Superior temporal gyrus (tissue), 1 donor: ENCODE measurements around the gene RPS27L.

Experiments
- DNase-seq: peaks from one replicate; pipeline ENCODE4 v3.0.0-alpha.2; 2016; ENCODE audit errors: extremely low spot score

Gene RPS27L

DNA sequence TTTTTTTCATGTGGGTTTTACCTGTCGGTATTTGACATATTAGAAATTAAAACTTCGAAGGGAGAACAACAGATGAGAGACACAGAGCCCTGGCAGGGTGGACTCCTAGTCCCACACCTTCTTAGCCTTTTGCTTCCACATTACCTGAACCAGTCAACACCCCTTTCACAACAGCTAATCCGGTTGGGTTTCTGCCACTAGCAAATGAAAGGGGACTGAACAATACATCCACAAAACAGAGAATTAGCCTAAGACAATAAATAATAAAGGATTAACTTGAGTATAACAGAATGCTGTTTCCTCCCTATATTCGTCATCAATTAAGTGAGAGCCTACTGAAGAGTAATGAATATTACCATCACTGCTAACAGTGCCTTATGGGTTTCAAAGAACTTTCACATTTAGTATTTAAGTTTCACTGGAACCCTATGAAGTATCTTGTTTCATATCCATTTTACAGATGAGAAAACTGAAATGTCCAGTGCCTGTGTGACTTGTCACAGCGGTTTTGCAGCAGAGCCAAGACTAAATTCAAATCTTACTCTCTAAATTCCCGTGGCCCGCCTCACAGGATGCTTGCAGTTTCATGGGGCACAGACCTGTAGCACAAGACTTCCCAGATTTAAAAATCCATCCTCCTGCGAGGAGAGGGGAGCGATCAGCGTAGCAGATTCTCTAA is 31.1 kb upstream of the RPS27L start:
- peak; percentile 56 for DNase-seq

DNA sequence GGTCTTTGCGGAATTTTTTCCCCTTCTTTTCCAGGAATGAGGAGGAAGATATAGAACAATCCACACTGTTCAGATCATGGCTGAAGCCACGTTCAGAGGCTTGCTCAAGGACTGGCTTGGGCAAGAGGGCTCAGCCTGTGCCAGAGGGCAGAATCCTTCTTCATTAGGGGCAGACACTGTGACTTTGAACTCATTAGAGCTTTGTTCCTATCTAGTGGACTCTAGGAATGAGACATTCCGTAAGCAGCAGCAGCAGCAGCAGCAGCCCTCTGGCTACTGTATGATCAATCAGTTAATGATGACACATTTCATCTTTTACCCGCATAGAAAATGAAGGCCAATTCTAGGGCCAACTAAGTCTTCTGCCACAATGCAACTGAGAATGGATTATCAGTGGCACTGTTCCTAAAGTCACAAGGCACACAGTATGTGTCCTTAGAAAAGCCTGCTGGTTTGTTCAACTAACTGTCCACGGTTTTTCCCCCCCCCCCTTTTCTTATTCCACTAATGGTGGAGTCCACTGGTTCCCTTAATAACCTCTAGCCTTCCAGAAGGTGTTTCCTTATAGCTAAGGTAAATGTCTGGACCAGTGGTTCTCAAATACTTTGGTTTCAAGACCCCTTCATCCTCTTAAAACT is 30.4 kb upstream of the RPS27L start:
- DNase-seq, result no peak

DNA sequence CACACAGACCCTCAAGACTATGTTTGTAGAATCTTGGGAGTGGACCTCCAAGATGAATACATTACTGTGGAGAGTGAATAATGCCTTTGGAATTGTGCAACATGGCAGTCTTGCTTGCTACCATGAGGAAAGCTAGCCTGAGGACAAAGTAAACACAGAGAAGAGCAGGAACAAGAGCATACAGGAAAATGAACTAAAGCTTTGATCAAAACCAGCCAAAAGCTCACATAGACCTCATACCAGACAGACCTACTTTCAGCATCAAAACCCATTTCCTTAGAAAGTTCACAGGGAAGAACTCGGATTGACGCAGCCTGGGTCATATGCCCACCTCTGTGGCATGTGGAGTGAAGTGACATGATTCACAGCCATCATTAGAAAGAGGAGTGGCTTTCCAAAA is 28.8 kb upstream of the RPS27L start:
- no peak for DNase-seq

GRCh38 chr15:63185206-63185605 is 27.9 kb upstream of the RPS27L start:
- no peak for DNase-seq

- DNase-seq, result no peak
These were observed 24.4 kb upstream of the RPS27L start for GRCh38 chr15:63181648-63182047.

GRCh38 chr15:63180746-63181145 is 23.5 kb upstream of the RPS27L start:
- no peak for DNase-seq

DNA sequence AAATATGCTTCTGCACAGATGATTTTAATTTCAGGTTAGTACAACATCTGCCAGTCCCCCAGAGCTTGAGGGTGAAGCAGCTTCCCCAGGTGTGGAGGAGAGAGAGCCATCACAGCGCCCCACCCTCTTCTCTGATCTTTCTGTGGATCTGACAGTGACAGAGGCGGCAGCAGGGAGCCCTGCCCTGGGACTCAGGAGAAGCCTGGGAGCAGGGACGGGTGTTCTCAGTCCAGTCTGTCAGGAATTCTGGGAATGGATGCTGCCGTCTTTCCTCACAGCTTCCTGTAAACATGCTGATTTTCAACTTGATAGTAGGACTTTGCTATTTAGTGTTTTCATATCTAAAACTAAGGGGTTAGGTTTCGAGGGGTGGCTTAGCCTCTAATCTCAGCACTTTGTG is 20.8 kb upstream of the RPS27L start:
- DNase-seq, result no peak

DNA sequence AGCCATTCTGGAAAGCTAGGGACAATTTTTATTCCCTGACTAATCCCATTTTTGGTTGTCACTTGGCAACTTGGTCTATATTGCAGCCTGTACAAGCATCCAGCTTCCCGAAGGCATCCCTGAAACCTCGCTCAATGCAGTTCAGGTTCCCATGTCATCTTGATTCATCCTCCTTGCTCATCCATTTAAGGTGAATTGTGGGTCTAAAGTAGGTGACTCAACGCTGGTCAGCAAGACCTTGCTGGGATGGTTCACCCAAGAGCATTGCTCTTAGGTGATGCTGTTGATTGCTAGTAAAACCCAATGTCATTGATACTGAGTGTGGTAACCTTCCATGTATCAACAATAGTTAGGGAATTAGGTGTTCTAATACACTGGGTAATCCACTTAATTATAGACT is 19.0 kb upstream of the RPS27L start:
- no peak for DNase-seq

DNA sequence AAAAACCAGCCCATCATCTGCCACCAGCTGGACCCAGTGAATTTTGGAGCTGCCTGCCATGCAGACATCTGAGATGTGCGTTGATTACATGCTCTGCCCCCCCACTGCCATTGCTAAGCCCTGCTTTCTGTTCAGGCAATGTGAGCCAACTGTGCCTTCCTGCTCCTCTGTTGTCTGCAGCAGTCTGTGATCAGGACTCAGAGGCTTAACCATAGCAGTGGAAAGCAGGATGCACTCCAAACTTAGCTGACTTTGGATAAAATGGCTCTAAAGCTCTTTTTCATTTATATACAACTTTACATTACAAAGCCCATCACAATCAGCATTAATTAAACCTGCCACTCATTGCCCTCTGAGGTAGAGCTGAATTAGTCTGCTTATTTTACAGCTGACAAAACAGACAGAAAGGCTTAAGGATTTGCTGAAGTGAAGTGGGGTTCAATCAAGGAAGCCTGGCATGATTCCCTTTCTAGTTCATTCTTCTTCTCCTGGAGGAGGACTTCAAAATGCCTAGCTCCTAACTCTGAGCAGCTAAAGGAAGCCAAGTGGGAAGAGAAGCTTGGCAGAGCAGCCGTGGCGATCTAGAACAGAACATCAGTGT is 15.7 kb upstream of the RPS27L start:
- DNase-seq, result peak; percentile 60

DNA sequence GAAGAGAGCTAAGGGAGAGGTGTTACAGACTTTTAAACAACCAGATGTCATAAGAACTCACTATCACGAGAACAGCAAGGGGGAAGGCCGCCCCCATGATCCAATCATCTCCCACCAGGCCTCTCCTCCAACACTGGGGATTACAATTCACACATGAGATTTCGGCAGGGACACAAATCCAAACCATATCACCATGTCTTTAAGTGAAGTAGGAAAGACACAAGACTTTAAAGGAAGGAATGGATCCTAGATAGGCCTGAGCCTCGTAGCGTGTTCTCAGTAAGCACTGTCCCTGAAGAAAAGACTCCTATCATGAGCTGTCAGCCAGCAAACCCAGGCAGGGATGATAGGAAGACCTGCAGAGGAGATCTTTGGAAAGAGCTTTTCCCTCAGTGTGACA is 15.1 kb upstream of the RPS27L start:
- no peak for DNase-seq

DNA sequence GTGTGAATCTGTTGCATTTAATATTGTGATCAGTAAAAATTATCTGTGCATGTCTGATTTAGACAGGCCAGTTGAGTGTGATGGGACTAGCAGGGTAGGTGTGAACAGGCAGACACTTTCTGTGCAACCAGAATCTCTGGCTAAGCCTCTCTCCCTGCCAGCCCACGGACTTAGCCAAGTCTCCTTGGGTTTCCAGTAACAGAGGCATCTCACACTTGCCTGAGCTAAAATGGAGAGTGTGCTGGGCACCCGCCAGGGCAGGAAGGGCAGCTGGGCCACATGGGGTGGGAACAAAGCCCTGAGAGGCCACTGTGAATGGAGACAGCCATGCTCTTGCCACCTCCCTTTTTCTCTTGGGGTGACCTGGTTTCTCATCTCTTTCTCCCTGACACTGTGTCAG is 12.5 kb upstream of the RPS27L start:
- no peak for DNase-seq

DNA sequence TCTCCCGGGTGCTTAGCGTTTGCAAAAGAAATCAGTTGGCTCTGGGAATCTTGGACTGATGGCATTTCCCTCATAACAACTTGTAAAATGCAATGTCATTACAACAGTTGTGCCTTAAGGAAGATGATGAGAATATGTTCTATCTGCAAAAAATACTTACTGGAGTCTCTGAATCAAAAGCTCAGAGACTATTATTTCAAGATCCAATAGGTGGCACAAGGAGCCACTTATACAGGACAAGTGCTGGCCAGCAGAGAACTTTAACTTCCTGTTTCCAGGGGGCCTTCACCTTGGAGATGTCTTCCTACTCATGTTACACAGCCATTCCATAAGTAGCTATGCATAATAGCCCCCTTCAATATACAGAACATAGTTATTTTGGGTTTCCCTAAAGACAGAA is 8.9 kb upstream of the RPS27L start:
- DNase-seq, result no peak

GRCh38 chr15:63165166-63165859 is 8.0 kb upstream of the RPS27L start:
- no peak for DNase-seq

GRCh38 chr15:63163217-63163616 is 5.9 kb upstream of the RPS27L start:
- DNase-seq, result no peak

- DNase-seq, result no peak
These were observed 3.4 kb upstream of the RPS27L start for GRCh38 chr15:63160638-63161037.

DNA sequence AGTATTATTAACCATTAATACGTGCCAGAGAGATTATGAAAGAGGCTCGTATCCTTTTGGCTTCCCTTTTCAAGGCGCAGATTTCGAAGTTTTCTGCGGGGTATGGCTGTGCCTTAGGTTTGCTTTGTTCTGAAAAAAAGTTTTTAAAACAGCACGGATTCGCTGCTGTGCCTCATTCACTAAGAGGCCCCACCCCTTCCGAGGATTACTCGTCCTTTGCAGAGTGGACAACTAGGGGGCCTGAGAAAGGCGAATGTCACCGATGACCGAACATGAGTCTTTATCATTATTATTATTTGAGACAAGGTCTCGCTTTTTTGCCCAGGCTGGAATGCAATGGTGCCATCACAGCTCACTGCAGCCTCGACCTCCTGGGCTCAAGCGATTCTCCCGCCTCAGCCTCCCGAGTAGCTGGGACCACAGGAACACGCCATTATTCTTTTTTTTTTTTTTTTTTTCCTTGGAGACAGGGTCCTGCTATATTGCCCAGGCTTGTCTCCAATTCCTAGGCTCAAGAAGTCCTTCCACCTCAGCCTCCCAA is 684 bp upstream of the RPS27L start:
- peak; percentile 64 for DNase-seq

DNA sequence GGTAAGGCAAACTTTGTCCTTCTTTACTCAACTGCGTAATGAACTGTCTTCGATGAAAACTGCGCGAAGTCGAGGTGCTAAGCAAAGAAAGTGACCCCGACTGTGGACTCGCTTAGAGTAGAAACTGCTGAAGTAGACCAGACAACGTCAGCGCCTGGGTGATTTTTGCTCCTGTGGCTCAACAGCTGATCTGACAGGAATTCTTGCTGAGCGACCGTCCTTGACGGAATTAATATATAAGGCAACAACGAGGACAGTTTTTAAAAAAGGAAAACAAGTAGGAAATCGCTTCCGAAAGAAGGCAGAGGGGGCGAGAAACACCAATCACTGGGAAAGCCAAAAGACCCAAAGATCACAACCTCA is 541 bp downstream of the RPS27L start:
- peak; percentile 75 for DNase-seq

DNA sequence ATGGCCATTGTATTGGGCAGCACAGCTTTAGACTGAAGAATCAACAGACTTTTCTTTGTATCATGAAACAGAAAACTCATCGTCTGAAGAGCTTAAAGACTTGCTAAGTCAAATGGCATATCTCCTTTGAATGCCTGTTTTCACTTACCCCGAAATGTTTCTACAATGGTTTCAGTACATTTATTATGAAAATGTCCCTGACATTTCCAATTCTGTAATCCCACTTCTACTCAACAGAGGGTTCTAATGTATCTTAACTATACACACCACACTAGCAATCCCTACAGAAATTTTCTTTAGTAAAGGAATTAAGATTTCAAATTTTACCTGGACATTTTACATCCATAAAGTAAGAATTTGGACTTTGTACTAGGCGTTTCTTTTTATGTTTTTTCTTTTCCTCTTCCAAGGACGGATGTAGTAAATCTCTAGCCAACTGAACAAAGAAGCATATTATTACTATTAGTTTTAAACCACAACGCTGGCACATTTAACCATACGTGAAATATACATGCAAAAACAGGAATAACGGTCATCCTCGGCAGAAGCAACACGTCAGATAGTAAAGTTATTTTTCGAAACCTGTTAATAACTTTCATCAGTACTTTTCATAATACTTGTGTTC is 1.1 kb downstream of the RPS27L start:
- DNase-seq, result peak; percentile 74

- DNase-seq, result no peak
These were observed 1.8 kb downstream of the RPS27L start for GRCh38 chr15:63155486-63155885.

DNA sequence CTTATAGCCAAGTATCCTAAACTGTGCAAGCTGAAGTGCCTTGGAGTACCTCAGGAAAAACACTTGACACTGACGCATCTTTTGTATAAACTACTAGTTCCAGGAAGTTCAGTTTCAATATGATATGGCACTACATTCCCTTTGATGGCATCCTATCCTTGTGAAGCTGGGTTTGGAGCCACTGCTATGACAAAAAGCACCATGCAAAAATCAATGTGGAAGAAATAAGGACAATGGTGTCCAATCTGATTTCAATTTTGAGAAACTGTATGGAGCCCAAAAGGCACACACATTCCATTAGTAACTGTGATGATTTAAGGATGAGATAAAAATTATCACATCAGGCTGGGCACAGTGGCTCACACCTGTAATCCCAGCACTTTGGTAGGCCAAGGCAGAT is 5.6 kb downstream of the RPS27L start:
- no peak for DNase-seq

DNA sequence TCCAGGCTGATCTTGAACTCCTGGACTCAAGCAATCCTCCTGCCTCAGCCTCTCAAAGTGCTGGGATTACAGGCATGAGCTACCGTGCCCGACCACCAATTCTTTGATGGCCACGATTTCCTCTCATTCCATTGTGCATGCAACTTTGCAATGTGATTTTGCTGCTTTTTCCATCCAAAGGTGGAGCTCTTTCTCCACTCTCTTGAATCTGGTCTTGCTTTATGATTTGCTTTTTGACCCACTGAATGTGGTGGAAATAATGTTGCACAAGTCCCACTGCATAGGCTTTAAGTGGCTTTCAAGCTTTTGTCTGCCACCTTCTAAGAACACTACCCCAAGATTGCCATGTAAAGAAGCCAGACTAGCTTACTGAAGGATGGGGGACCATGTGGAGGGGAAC is 10.6 kb downstream of the RPS27L start:
- no peak for DNase-seq

DNA sequence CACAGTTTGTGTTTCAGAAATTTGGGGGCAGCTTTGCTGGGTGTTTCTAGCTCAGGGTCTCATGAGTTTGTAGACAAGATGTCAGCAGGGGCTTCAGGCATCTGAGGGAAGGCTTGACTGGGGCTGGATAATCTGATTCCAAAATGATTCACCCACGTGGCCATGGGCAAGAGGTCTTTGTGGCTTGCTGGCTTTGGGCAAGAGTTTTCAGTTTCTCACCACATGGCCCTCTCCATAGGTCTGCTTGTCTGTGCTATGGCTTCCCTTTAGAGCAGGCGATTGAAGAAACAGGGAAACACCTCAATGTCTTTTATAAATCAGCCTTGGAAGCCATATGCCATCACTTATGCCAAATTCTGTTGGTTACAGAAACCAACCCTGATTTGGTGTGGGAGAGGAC is 11.9 kb downstream of the RPS27L start:
- DNase-seq, result no peak
